Measurements from ENCODE around the gene AMMECR1. TPM values are rescaled to one million over a fixed set of nuclear protein-coding genes. Genes with fewer than 3 reads are reported as not detected.

AMMECR1 gene
- total and polyA plus RNA-seq, 2 of the 8 experiments (the other 6 are each of a cell fraction or from before 2014, with no cell fraction given), result 10.2 to 21.2 TPM

DNA sequence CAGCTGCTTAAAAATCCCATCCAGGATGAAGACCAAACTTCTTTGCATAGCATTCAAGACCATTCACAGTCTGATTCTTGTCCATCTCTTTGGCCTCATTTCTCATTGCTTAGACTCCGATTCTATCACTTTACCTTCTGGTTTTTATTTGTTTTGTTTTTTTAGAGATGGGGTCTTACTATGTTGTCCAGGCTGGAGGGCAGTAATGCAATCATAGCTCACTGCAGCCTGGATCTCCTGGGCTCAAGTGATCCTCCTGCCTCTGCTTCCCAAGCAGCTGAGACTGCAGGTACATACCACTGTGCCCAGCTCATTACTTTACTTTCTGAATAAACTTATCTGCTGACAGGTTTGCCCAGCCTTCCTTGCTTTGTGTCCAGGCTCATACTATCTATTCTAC is 162.1 kb downstream of the AMMECR1 start:
- Histone ChIP-seq H3K36me3 (ENCODE audit: control insufficient read depth in 2 of 4, insufficient read depth in 4 of 4, low read length in 3 of 4) (no peaks in the 10 kb centered on the region), H2BK12ac (ENCODE audit: low read depth, low read length) (no peak overlapping the region), H4K8ac (ENCODE audit: extremely low read depth, insufficient read depth, low read length) (no peak overlapping the region), H3K4me3 (ENCODE audit: extremely low read depth in 1 of 4, insufficient read depth in 2 of 4, low read depth in 3 of 4, low read length in 4 of 4) (no peak overlapping the region), H3K27ac (ENCODE audit: low read depth, low read length) (no peak overlapping the region), H3K14ac (ENCODE audit: insufficient read length) (no peak overlapping the region), H3K4me2 (ENCODE audit: insufficient read depth in 1 of 2, low read depth in 2 of 2, low read length in 2 of 2) (no peak overlapping the region), H3K4me1 (replicated peaks in 1 of 4; ENCODE audit: control insufficient read depth in 3 of 4, insufficient read depth in 4 of 4, low read length in 3 of 4) (0 out of 7 replicates have a peak, but pooled peaks cover 0 to 2% (median 0%) of the 10 kb centered on the region in 4 experiments), H4K20me1 (replicated peaks in 1 of 2; ENCODE audit: control insufficient read depth in 1 of 2, insufficient read depth in 2 of 2, low read length in 2 of 2) (peaks cover 0 to 2% of the 10 kb centered on the region in 2 experiments), H2BK15ac (ENCODE audit: low read length) (no peak overlapping the region), H2BK20ac (ENCODE audit: low read length) (no peak overlapping the region), H2BK120ac (replicated peaks; ENCODE audit: low read depth, low read length) (no peak overlapping the region), H3K23ac (ENCODE audit: insufficient read length) (no peak overlapping the region), H4K91ac (replicated peaks; ENCODE audit: insufficient read length, low read length) (no peak overlapping the region), H3K9ac (replicated peaks in 1 of 4; ENCODE audit: extremely low read depth in 1 of 4, low read depth in 3 of 4, low read length in 3 of 4) (no peak overlapping the region), H3K27me3 (replicated peaks in 1 of 4; ENCODE audit: control insufficient read depth in 3 of 4, extremely low read depth in 1 of 4, insufficient read depth in 3 of 4, low read length in 3 of 4) (no peaks in the 10 kb centered on the region), H3K9me3 (ENCODE audit: insufficient read depth in 2 of 2, low read depth in 1 of 2, low read length in 1 of 2) (no peaks in the 10 kb centered on the region), H2AK5ac (ENCODE audit: low read depth, low read length) (no peak overlapping the region), H4K5ac (ENCODE audit: insufficient read length, low read depth, low read length) (no peak overlapping the region), H3K18ac (ENCODE audit: extremely low read depth, low read length) (no peak overlapping the region), H3K4ac (replicated peaks; ENCODE audit: insufficient read length, low read depth, low read length) (no peak overlapping the region), H3K23me2 (ENCODE audit: low read depth, low read length) (no peaks in the 10 kb centered on the region), H2AFZ (ENCODE audit: low read length) (no peak overlapping the region), H2BK5ac (ENCODE audit: low read depth, low read length) (no peak overlapping the region), H3K56ac (replicated peaks; ENCODE audit: insufficient read length, low read depth, low read length) (no peak overlapping the region), H3K79me2 (ENCODE audit: control insufficient read depth in 1 of 2, insufficient read depth in 2 of 2, low read length in 2 of 2) (no peaks in the 10 kb centered on the region), H3K79me1 (ENCODE audit: low read depth, low read length) (no peaks in the 10 kb centered on the region)
- 89% methylated on average over 1 of the region's 1 CpG; no CpG with 5 or more reads in 1 of the 2 experiments for WGBS, 2 experiments (ENCODE audit: extremely low coverage in 1 of 2, insufficient coverage in 1 of 2, insufficient read length in 1 of 2, insufficient replicate concordance in 2 of 2, low coverage in 1 of 2, low lambda C conversion rate in 2 of 2, missing lambda C conversion rate in 1 of 2)
- ChIA-PET CTCF (ENCODE audit: partially characterized antibody) (interaction anchor here (0.7 to 34.1 kb wide), 11 partner anchors 9 to 337 kb away, joined by 3 to 742 read pairs (median 4); no protein-coding TSS in a partner anchor), POLR2A (ENCODE audit: partially characterized antibody) (no interaction called here)
- DNase-seq (ENCODE audit: low read depth in 1 of 2, low spot score in 2 of 2) (no peak), FAIRE-seq (no peak)
- TF ChIP-seq SP1 (IDR thresholded peaks at IDR 0.05; ENCODE audit: low read depth, low read length) (no peak), EP300 (IDR thresholded peaks at IDR 0.05; ENCODE audit: borderline replicate concordance in 1 of 2, low read depth in 2 of 2, low read length in 2 of 2) (no peak), RNF2 (IDR thresholded peaks at IDR 0.05; ENCODE audit: borderline replicate concordance, low read depth, low read length, missing control alignments, poor library complexity, severe bottlenecking) (no peak), SIN3A (conservative IDR thresholded peaks at IDR 0.05 in 1 of 2, IDR thresholded peaks at IDR 0.05 in 1 of 2; ENCODE audit: low read depth in 1 of 2, low read length in 2 of 2) (no peak), BCL11A (IDR thresholded peaks at IDR 0.05; ENCODE audit: low read depth in 2 of 2, low read length in 2 of 2) (no peak), RXRA (IDR thresholded peaks at IDR 0.05; ENCODE audit: insufficient read depth, low read depth, low read length) (no peak), BRCA1 (IDR thresholded peaks at IDR 0.05; ENCODE audit: low read depth, low read length) (no peak), POLR2A (IDR thresholded peaks at IDR 0.05; ENCODE audit: control extremely low read depth in 1 of 2, low read depth in 2 of 2, low read length in 2 of 2) (no peak), PHF8 (conservative IDR thresholded peaks at IDR 0.05; ENCODE audit: low read depth, low read length) (no peak), POU5F1 (IDR thresholded peaks at IDR 0.05; ENCODE audit: low read depth, low read length) (no peak), BACH1 (IDR thresholded peaks at IDR 0.05; ENCODE audit: low read length) (no peak), NANOG (IDR thresholded peaks at IDR 0.05; ENCODE audit: insufficient read depth, low read depth, low read length, poor library complexity, severe bottlenecking) (no peak), KDM1A (IDR thresholded peaks at IDR 0.05; ENCODE audit: borderline replicate concordance, low read length) (no peak), SRF (IDR thresholded peaks at IDR 0.05; ENCODE audit: low read depth, low read length) (no peak)
